ENCODE results near the gene TTC23. TPM values are rescaled to one million over a fixed set of nuclear protein-coding genes. Genes with fewer than 3 reads are reported as not detected.

TTC23 gene
- total RNA-seq, 2 experiments from 2014 or later, result 2.8 to 7.6 TPM

- Histone ChIP-seq H3K9me2 (ENCODE audit: insufficient read depth, low read length) (no peaks in the 10 kb centered on the region), H3K4me1 (ENCODE audit: insufficient read depth, low read length, poor library complexity, severe bottlenecking) (peaks cover 13% of the 10 kb centered on the region), H3K4me3 (ENCODE audit: low read depth, low read length, poor library complexity, severe bottlenecking) (no peak overlapping the region), H3K79me2 (ENCODE audit: insufficient read depth, low read depth, low read length) (no peaks in the 10 kb centered on the region), H3K36me3 (ENCODE audit: insufficient read depth, low read length) (no peaks in the 10 kb centered on the region), H3K4me2 (ENCODE audit: low read length) (no peak overlapping the region), H3K27ac (ENCODE audit: low read depth, low read length, poor library complexity, severe bottlenecking) (no peak overlapping the region), H3K9me3 (ENCODE audit: low read length) (no peaks in the 10 kb centered on the region), H4K20me1 (ENCODE audit: insufficient read depth, low read length) (no peaks in the 10 kb centered on the region), H2AFZ (ENCODE audit: low read length) (no peak overlapping the region)
- DNase-seq (ENCODE audit: low spot score), result no peak
- no TSS peak for BruUV-seq (replicated peaks)
- CTCF ChIA-PET (ENCODE audit: unreplicated experiment), result no interaction called here
- POLR2A ChIA-PET, result no interaction called here
- intact Hi-C loops (cut with micrococcal nuclease; ENCODE audit: unreplicated experiment), result no loop called here
- TF ChIP-seq, protein P1, sequence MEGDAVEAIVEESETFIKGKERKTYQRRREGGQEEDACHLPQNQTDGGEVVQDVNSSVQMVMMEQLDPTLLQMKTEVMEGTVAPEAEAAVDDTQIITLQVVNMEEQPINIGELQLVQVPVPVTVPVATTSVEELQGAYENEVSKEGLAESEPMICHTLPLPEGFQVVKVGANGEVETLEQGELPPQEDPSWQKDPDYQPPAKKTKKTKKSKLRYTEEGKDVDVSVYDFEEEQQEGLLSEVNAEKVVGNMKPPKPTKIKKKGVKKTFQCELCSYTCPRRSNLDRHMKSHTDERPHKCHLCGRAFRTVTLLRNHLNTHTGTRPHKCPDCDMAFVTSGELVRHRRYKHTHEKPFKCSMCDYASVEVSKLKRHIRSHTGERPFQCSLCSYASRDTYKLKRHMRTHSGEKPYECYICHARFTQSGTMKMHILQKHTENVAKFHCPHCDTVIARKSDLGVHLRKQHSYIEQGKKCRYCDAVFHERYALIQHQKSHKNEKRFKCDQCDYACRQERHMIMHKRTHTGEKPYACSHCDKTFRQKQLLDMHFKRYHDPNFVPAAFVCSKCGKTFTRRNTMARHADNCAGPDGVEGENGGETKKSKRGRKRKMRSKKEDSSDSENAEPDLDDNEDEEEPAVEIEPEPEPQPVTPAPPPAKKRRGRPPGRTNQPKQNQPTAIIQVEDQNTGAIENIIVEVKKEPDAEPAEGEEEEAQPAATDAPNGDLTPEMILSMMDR (conservative IDR thresholded peaks at IDR 0.05; ENCODE audit: low read length), result no peak
- no peak for TF ChIP-seq EZH2phosphoT487 (IDR thresholded peaks at IDR 0.05; ENCODE audit: borderline replicate concordance, low read depth, low read length)
Observed at GRCh38 chr15:99165020-99165790, 84.2 kb downstream of the TTC23 start.

- no peak overlapping the region for H2AFZ ChIP-seq (ENCODE audit: low read length)
- no TSS peak for BruUV-seq (replicated peaks)
- H3K79me2 ChIP-seq (ENCODE audit: insufficient read depth, low read depth, low read length), result no peaks in the 10 kb centered on the region
- ChIA-PET CTCF (ENCODE audit: unreplicated experiment) (no interaction called here), POLR2A (no interaction called here)
- H3K4me3 ChIP-seq (ENCODE audit: low read depth, low read length, poor library complexity, severe bottlenecking), result no peak overlapping the region
- no peaks in the 10 kb centered on the region for H3K9me3 ChIP-seq (ENCODE audit: low read length)
- DNase-seq (ENCODE audit: low spot score), result no peak
- intact Hi-C loops (cut with micrococcal nuclease; ENCODE audit: unreplicated experiment), result no loop called here
- no peaks in the 10 kb centered on the region for H4K20me1 ChIP-seq (ENCODE audit: insufficient read depth, low read length)
- no peak overlapping the region for H3K4me2 ChIP-seq (ENCODE audit: low read length)
- no peaks in the 10 kb centered on the region for H3K36me3 ChIP-seq (ENCODE audit: insufficient read depth, low read length)
- H3K4me1 ChIP-seq (ENCODE audit: insufficient read depth, low read length, poor library complexity, severe bottlenecking), result peaks cover 13% of the 10 kb centered on the region
- no peak for TF ChIP-seq EZH2phosphoT487 (IDR thresholded peaks at IDR 0.05; ENCODE audit: borderline replicate concordance, low read depth, low read length)
- TF ChIP-seq, protein P1 (conservative IDR thresholded peaks at IDR 0.05; ENCODE audit: low read length), result no peak
- H3K9me2 ChIP-seq (ENCODE audit: insufficient read depth, low read length), result no peaks in the 10 kb centered on the region
- H3K27ac ChIP-seq (ENCODE audit: low read depth, low read length, poor library complexity, severe bottlenecking), result no peak overlapping the region
Observed at GRCh38 chr15:99164119-99164518, 85.3 kb downstream of the TTC23 start.
